ENCODE measurements around the gene ECHDC3.
A peak's percentile ranks its signal among the peaks of the same experiment; 100 is the strongest.

The ECHDC3 gene

DNA sequence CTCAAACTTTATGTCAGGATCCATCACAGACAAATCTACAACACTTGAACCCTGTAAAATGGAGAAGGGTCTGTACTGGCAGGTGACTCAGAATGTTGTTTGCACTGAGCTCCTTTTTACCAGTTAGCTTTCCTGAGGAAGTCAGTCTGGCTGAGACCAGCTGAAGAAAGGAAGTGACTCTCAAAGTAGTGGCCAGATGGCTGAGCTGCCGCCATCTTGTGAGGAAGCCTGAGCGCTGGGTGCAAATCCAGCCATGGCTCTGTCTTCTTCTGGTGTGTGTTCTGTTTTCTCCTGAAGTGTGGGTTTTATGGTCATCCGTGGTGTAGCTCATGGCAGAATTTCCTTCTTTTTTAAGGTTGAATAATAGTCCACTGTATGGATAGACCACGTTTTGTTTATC lies 25.5 kb upstream of the ECHDC3 start:
- TF ChIP-seq, protein P1, sequence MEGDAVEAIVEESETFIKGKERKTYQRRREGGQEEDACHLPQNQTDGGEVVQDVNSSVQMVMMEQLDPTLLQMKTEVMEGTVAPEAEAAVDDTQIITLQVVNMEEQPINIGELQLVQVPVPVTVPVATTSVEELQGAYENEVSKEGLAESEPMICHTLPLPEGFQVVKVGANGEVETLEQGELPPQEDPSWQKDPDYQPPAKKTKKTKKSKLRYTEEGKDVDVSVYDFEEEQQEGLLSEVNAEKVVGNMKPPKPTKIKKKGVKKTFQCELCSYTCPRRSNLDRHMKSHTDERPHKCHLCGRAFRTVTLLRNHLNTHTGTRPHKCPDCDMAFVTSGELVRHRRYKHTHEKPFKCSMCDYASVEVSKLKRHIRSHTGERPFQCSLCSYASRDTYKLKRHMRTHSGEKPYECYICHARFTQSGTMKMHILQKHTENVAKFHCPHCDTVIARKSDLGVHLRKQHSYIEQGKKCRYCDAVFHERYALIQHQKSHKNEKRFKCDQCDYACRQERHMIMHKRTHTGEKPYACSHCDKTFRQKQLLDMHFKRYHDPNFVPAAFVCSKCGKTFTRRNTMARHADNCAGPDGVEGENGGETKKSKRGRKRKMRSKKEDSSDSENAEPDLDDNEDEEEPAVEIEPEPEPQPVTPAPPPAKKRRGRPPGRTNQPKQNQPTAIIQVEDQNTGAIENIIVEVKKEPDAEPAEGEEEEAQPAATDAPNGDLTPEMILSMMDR (conservative IDR thresholded peaks at IDR 0.05), result no peak
- no peak for TF ChIP-seq ZFX (IDR thresholded peaks at IDR 0.05)
- peak overlapping the region; percentile 57 for H3K27ac ChIP-seq

DNA sequence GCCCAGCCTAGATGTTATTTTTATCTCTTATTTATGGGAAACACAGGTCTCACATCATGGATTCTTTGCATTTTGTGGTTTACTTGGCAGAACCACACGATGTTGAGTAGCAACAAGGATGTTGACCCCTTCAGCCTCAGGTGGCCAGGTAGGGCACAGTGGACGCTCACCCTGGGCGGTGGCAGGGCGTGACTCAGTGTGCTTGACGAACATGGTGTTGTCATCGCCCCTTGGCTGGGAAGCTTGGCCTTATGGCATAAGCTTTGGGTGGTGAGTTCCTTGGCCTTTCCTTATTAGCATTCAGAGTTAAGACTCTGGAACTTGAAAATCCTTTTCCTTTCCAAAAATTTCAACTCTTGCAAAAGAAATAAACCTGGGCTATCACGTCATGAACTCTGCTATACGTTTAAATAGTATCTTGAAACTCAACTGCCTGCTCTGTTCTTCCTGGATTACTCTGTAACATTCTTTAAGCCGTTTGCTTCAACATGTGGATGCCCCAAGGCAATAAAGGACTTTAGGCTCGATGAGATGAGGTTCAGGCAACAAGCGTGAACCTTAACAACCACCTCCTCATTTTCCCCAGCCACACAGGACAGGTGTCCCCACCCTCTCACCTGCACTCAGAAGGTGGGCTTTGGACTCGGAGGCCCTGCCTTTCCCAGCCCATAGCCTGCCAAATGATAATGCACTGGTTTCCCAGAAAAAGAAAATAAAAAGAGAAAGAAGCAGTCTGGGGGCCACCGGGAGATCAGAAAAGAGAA lies 22.5 kb upstream of the ECHDC3 start:
- no peak for TF ChIP-seq ZFX (IDR thresholded peaks at IDR 0.05)
- TF ChIP-seq, protein P1 (conservative IDR thresholded peaks at IDR 0.05), result no peak
- H3K27ac ChIP-seq, result no peak overlapping the region

DNA sequence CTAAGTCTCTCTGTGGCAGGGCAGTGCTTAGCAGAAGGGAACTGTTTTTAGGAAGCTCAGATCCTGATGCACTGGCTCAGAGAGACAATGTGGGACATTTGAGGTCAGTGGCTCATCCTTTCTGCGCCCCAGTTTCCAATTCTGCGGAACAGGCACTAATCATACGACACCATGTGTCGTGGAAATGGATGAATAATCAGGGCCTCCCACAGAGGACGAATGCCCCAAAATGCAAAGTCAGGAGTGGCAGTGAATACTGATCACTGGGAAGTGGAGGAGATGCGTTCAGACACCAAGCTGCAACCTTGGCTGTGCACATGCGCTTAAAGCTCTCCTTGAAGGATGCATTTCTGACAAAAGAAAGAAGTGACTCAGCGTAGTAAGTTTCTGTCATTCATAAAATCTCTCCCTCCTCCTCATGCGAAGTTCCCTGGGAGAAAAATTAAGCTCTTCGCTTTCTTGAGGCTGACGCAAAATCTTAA lies 21.9 kb upstream of the ECHDC3 start:
- TF ChIP-seq, protein P1 (conservative IDR thresholded peaks at IDR 0.05), result no peak
- no peak for TF ChIP-seq ZFX (IDR thresholded peaks at IDR 0.05)
- H3K27ac ChIP-seq, result no peak overlapping the region

DNA sequence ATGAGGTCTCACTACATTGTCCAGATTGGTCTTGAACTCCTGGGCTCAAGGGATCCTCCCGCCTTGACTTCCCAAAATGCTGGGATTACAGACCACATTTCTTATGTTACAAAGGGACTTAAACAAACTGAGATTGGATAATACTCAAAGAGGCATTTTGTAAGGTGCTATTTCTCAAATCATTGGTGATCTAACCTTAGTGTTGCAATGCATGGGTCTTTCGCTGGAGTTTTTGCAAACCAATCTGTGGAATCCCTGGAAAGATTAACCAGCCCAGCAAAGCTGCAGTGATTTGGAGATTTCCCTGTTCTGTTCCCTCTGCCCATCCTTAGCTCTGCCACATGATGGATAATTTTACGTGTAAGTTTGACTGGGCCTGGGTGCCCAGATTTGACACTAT lies 20.4 kb upstream of the ECHDC3 start:
- TF ChIP-seq ZFX (IDR thresholded peaks at IDR 0.05), result no peak
- TF ChIP-seq, protein P1 (conservative IDR thresholded peaks at IDR 0.05), result no peak
- H3K27ac ChIP-seq, result no peak overlapping the region

DNA sequence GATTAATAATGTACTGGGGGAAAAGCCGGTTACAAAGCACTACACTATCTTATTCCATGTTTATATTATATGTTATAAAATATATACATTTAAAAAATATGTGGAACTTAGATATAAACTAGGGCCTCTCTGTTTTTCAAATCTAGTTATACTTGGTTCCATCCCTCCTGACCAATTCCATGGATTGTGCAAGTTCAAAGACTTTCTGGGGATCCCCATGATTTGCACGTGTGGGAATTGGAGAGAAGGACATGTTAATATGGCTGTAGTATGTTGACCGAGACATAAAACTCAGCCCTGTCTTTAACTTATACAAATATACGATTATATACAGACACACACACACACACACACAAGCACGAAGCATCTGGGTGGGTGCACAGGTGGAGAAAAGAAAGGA lies 18.8 kb upstream of the ECHDC3 start:
- no peak overlapping the region for H3K27ac ChIP-seq
- no peak for TF ChIP-seq ZFX (IDR thresholded peaks at IDR 0.05)
- TF ChIP-seq, protein P1 (conservative IDR thresholded peaks at IDR 0.05), result no peak

DNA sequence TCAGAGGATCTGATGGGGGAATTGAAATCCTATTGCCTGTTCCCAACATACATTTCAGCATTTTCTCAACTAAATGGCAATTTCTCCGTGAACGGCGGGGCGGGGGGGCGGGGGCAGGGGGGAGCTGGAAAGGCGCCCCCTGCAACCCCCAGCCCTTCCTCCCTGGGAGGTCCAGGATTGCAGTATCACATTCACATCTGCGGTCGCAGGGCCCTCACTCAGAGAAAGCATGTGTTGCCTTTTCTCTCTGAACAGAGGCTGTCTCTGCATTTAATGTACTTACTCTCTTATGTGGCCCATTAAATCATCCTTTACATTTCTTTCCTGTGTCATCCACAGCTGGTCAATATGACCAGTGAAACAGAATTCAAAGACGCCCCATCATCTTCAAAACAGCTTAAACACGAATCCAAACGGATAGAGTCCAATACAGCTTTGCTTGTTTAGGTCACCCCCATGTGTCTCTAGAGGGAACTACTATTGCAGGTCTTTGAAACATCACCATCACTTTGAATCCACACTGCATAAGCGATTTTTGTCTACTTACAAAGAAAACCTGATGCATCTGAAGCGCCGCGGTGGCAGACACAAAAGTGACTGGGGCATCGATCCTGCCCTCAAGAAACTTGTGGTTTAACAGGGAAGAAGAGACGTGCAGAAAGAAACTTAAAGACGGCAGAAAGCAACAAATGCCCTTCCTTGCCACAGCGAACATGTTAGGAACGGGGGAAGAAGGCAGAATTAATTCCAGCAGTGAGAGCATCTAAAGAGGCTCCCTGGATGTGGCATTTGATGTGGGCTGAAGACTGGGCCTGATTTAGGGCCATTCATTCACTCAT lies 17.0 kb upstream of the ECHDC3 start:
- TF ChIP-seq, protein P1 (conservative IDR thresholded peaks at IDR 0.05), result peak; percentile 79
- TF ChIP-seq ZFX (IDR thresholded peaks at IDR 0.05), result no peak
- H3K27ac ChIP-seq, result no peak overlapping the region

DNA sequence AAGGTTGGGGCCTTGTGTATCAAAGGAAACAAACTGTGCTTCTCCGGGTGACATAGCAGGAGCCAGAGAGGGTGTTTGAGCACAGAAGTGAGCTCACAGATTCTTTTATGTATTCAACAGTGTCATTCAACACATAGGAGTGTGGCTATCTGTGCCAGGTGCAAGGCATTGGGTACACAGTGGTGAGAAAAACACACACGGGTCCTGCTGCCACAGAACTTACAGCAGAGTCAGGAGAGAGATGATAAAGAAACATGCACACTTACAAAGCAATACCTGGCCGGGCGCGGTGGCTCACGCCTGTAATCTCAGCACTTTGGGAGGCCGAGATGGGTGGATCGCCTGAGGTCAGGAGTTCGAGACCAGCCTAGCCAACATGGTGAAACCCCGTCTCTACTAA lies 16.3 kb upstream of the ECHDC3 start:
- TF ChIP-seq, protein P1 (conservative IDR thresholded peaks at IDR 0.05), result no peak
- TF ChIP-seq ZFX (IDR thresholded peaks at IDR 0.05), result no peak

More for the DNA sequence above, 16.3 kb upstream of the ECHDC3 start:
- no peak overlapping the region for H3K27ac ChIP-seq
